ENCODE results near the gene CDC42. TPM values are rescaled to one million over a fixed set of nuclear protein-coding genes. Genes with fewer than 3 reads are reported as not detected.

The CDC42 gene
- total and polyA plus RNA-seq, 5 donors from 2014 or later: 290 to 513 (median 376) TPM

DNA sequence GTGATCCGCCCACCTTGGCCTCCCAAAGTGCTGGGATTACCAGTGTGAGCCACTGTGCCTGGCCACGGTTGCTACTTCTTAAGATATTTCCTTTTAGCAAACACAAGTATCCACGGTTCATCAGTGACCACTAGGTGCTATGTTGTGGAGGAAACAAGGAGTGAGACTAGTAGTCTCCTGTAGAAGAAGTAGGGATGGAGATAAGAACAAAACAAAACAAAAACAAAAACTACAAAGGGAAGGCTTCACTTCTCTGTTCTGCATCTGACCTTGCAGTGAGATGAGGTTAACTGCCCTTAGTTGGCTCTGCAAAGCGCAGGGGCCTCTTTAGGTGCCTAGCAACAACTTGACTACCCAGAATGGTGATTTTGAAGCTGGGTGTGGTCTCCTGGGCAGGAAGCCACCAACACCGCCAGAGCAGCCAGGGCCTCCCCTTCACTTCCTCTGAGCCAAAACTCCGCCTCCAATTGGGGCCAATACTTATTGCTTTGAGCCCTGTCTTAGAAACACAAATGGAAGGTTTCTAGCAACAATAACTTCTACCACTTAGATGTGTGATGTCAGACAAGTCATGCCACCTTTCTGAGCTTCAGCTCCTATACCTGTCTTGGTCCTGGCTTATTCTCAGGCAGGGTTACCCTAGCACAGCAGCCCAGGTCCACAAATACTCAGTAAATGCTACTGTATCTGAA is 12.8 kb upstream of the CDC42 start:
- ATAC-seq (ENCODE audit: low read depth in 2 of 2): peak; percentile 97 to 98
- H3K9me3 Mint-ChIP-seq: peaks cover 0 to 3% (median 0%) of the 10 kb centered on the region in 7 donors
- Histone ChIP-seq H3K36me3 (ENCODE audit: control insufficient read depth, insufficient read depth, low read length) (no peaks in the 10 kb centered on the region), H3K4me3 (ENCODE audit: low read depth, low read length) (peak overlapping the region; percentile 80), H3K4me1 (ENCODE audit: control insufficient read depth, insufficient read depth, low read length, poor library complexity, severe bottlenecking) (peaks cover 62% of the 10 kb centered on the region), H3K27me3 (ENCODE audit: control insufficient read depth, insufficient read depth, low read length) (no peaks in the 10 kb centered on the region), H3K9me3 (ENCODE audit: control insufficient read depth in 2 of 2, low read length in 2 of 2) (no peaks in the 10 kb centered on the region), H3K27ac (ENCODE audit: insufficient read depth, low read length, poor library complexity, severe bottlenecking) (peak overlapping the region; percentile 97)
- peaks cover 4% of the 10 kb centered on the region for H3K27me3 Mint-ChIP-seq
- peak; percentile 85 to 99 (median 97) for DNase-seq
- H3K36me3 Mint-ChIP-seq: peaks cover 4% of the 10 kb centered on the region
- H3K4me1 Mint-ChIP-seq: peaks cover 22 to 66% (median 40%) of the 10 kb centered on the region in 4 donors
- peak overlapping the region; percentile 89 to 99 (median 99) for H3K27ac Mint-ChIP-seq
- H3K4me3 Mint-ChIP-seq: peak overlapping the region; percentile 68 to 86 (median 78)

DNA sequence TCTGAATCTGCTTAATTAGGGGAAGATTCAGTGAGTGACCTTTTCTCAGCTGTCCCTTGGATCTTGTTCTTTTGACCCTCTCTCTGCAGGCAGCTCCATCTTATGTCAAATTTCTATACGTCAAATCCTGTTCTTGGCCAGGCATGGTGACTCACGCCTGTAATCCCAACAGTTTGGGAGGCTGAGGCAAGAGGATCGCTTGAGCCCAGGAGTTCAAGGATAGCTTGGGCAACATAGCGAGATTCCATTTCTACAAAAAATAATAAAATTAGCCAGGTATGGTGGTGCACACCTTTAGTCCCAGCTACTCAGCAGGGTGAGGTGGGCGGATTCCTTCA is 12.3 kb upstream of the CDC42 start:
- peaks cover 6% of the 10 kb centered on the region for H3K36me3 Mint-ChIP-seq
- peaks cover 67% of the 10 kb centered on the region for H3K4me1 ChIP-seq (ENCODE audit: control insufficient read depth, insufficient read depth, low read length, poor library complexity, severe bottlenecking)
- H3K4me3 ChIP-seq (ENCODE audit: low read depth, low read length): peak overlapping the region; percentile 80

GRCh38 chr1:22041505-22041904 is 11.0 kb upstream of the CDC42 start:
- H3K27ac ChIP-seq (ENCODE audit: insufficient read depth, low read length, poor library complexity, severe bottlenecking): peak overlapping the region; percentile 97
- H3K9me3 Mint-ChIP-seq: peaks cover 0 to 5% (median 3%) of the 10 kb centered on the region in 7 donors
- no peak for DNase-seq

More for the DNA sequence above, 12.3 kb upstream of the CDC42 start:
- Mint-ChIP-seq H3K4me1 (peaks cover 27 to 69% (median 44%) of the 10 kb centered on the region in 4 donors), H3K4me3 (peak overlapping the region; percentile 68 to 86 (median 78)), H3K27me3 (peaks cover 4% of the 10 kb centered on the region), H3K27ac (peak overlapping the region; percentile 89 to 99 (median 99)), H3K9me3 (peaks cover 0 to 4% (median under 1%) of the 10 kb centered on the region in 7 donors)
- ATAC-seq (ENCODE audit: low read depth in 2 of 2) (no peak), DNase-seq (no peak)
- H3K27ac ChIP-seq (ENCODE audit: insufficient read depth, low read length, poor library complexity, severe bottlenecking): peak overlapping the region; percentile 97
- no peaks in the 10 kb centered on the region for H3K9me3 ChIP-seq (ENCODE audit: control insufficient read depth in 2 of 2, low read length in 2 of 2)
- no peaks in the 10 kb centered on the region for H3K36me3 ChIP-seq (ENCODE audit: control insufficient read depth, insufficient read depth, low read length)
- no peaks in the 10 kb centered on the region for H3K27me3 ChIP-seq (ENCODE audit: control insufficient read depth, insufficient read depth, low read length)

GRCh38 chr1:22043198-22043769 is 9.2 kb upstream of the CDC42 start:
- no peak for DNase-seq
- Mint-ChIP-seq H3K4me1 (peaks cover 23 to 73% (median 44%) of the 10 kb centered on the region in 4 donors), H3K27ac (peak overlapping the region; percentile 90 to 99 (median 95)), H3K9me3 (peaks cover 0 to 4% (median 2%) of the 10 kb centered on the region in 7 donors), H3K27me3 (peaks cover 4% of the 10 kb centered on the region), H3K4me3 (peak overlapping the region; percentile 15 to 73 (median 65)), H3K36me3 (peaks cover 8% of the 10 kb centered on the region)
- Histone ChIP-seq H3K9me3 (ENCODE audit: control insufficient read depth in 2 of 2, low read length in 2 of 2) (no peaks in the 10 kb centered on the region), H3K36me3 (ENCODE audit: control insufficient read depth, insufficient read depth, low read length) (no peaks in the 10 kb centered on the region), H3K4me1 (ENCODE audit: control insufficient read depth, insufficient read depth, low read length, poor library complexity, severe bottlenecking) (peaks cover 62% of the 10 kb centered on the region), H3K27ac (ENCODE audit: insufficient read depth, low read length, poor library complexity, severe bottlenecking) (peak overlapping the region; percentile 5), H3K27me3 (ENCODE audit: control insufficient read depth, insufficient read depth, low read length) (no peaks in the 10 kb centered on the region), H3K4me3 (ENCODE audit: low read depth, low read length) (no peak overlapping the region)
- ATAC-seq (ENCODE audit: low read depth in 2 of 2): no peak

More at GRCh38 chr1:22041505-22041904, 11.0 kb upstream of the CDC42 start:
- Histone ChIP-seq H3K36me3 (ENCODE audit: control insufficient read depth, insufficient read depth, low read length) (no peaks in the 10 kb centered on the region), H3K4me1 (ENCODE audit: control insufficient read depth, insufficient read depth, low read length, poor library complexity, severe bottlenecking) (peaks cover 69% of the 10 kb centered on the region), H3K4me3 (ENCODE audit: low read depth, low read length) (peak overlapping the region; percentile 44), H3K9me3 (ENCODE audit: control insufficient read depth in 2 of 2, low read length in 2 of 2) (no peaks in the 10 kb centered on the region), H3K27me3 (ENCODE audit: control insufficient read depth, insufficient read depth, low read length) (no peaks in the 10 kb centered on the region)
- ATAC-seq (ENCODE audit: low read depth in 2 of 2): no peak
- Mint-ChIP-seq H3K4me3 (peak overlapping the region in 3 of 4 donors; percentile 37 to 76 (median 47)), H3K36me3 (peaks cover 8% of the 10 kb centered on the region), H3K4me1 (peaks cover 30 to 73% (median 47%) of the 10 kb centered on the region in 4 donors), H3K27me3 (peaks cover 4% of the 10 kb centered on the region), H3K27ac (peak overlapping the region; percentile 89 to 99 (median 96))

DNA sequence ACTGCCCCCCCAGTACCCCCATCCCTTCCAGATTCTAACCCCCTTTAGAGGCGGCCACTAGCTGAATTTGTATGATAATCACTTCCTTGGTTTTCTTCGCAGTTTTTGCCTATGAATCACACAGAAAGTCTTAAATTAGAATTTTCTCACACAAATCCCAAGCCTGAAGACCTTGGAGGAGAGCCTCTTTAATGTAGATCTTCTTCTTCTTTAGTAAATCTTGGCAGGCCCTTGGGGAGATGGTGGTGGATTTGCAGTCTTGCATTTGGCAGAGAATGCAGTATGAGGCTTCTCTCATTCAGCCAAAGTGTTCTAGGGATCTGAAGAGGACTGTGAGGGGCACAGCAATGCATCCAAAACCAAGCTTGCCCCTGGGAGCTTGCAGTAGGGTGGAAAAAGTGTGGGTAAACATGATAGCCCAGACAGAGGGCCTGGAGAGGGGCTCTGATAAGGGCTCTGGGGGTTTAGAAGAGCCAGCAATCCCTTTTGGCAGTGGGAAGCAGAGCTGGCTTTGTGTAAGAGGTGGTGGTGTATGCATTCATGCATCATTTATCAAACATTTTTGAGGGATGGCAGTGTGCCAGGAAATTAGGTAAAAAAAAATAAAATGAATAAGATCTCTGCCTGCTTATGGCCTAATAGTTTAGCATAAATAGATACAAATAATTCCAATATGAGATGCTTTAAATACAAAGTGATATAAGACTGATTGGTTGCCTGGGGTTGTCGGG is 7.7 kb upstream of the CDC42 start:
- no peaks in the 10 kb centered on the region for H3K36me3 ChIP-seq (ENCODE audit: control insufficient read depth, insufficient read depth, low read length)
- no peak overlapping the region for H3K4me3 ChIP-seq (ENCODE audit: low read depth, low read length)
- H3K27ac ChIP-seq (ENCODE audit: insufficient read depth, low read length, poor library complexity, severe bottlenecking): no peak overlapping the region
- peak overlapping the region in 3 of 4 donors; percentile 15 to 65 (median 36) for H3K4me3 Mint-ChIP-seq
- H3K27me3 Mint-ChIP-seq: peaks cover 4% of the 10 kb centered on the region
- peak overlapping the region; percentile 58 to 80 (median 61) for H3K27ac Mint-ChIP-seq
- ATAC-seq (ENCODE audit: low read depth in 2 of 2) (no peak), DNase-seq (no peak)
- peaks cover 0 to 4% (median 2%) of the 10 kb centered on the region in 7 donors for H3K9me3 Mint-ChIP-seq
- H3K9me3 ChIP-seq (ENCODE audit: control insufficient read depth in 2 of 2, low read length in 2 of 2): no peaks in the 10 kb centered on the region
- no peaks in the 10 kb centered on the region for H3K27me3 ChIP-seq (ENCODE audit: control insufficient read depth, insufficient read depth, low read length)
- H3K36me3 Mint-ChIP-seq: peaks cover 8% of the 10 kb centered on the region
- H3K4me1 Mint-ChIP-seq: peaks cover 30 to 73% (median 46%) of the 10 kb centered on the region in 4 donors
- peaks cover 50% of the 10 kb centered on the region for H3K4me1 ChIP-seq (ENCODE audit: control insufficient read depth, insufficient read depth, low read length, poor library complexity, severe bottlenecking)

DNA sequence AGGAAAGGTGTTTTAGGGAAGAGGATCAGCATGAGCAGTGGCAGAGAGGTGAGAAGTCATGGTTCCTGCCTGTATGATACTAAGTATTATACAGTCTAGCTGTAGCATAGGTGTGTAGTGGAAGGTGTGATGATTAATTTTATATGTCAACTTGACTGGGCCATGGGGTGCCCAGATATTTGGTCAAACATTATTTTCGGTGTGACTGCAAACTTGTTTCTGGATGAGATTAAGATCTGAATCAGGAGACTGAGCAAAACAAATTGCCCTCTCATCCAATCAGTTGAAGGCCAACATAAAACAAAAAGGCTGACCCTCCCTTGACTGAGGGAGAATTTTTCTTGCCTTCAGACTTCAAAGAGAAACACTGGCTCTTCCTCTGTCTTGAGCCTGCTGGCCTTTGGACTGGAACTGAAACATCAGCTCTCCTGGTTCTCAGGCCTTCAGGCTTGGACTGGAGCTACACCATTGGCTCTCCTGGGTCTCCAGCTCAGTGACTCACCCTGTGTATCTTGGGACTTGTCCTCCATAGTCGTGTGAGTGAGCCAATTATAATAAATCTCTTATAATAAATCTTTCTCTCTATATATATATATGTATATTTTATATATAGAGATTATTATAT is 6.8 kb upstream of the CDC42 start:
- ATAC-seq (ENCODE audit: low read depth in 2 of 2) (no peak), DNase-seq (no peak)
- H3K27me3 ChIP-seq (ENCODE audit: control insufficient read depth, insufficient read depth, low read length): no peaks in the 10 kb centered on the region
- Mint-ChIP-seq H3K36me3 (peaks cover 8% of the 10 kb centered on the region), H3K4me1 (peaks cover 30 to 69% (median 41%) of the 10 kb centered on the region in 4 donors), H3K27ac (peak overlapping the region; percentile 58 to 80 (median 61)), H3K27me3 (peaks cover 4% of the 10 kb centered on the region), H3K4me3 (peak overlapping the region in 1 of 4 donors; percentile 65), H3K9me3 (peaks cover 0 to 4% (median 2%) of the 10 kb centered on the region in 7 donors)
- peaks cover 41% of the 10 kb centered on the region for H3K4me1 ChIP-seq (ENCODE audit: control insufficient read depth, insufficient read depth, low read length, poor library complexity, severe bottlenecking)
- H3K27ac ChIP-seq (ENCODE audit: insufficient read depth, low read length, poor library complexity, severe bottlenecking): no peak overlapping the region
- no peaks in the 10 kb centered on the region for H3K9me3 ChIP-seq (ENCODE audit: control insufficient read depth in 2 of 2, low read length in 2 of 2)
- no peaks in the 10 kb centered on the region for H3K36me3 ChIP-seq (ENCODE audit: control insufficient read depth, insufficient read depth, low read length)
- H3K4me3 ChIP-seq (ENCODE audit: low read depth, low read length): no peak overlapping the region

All from CD4-positive, CD25-positive, alpha-beta regulatory T cell (primary cell).